ENCODE results near the gene POLG2. TPM values are rescaled to one million over a fixed set of nuclear protein-coding genes. Genes with fewer than 3 reads are reported as not detected.
A peak's percentile ranks its signal among the peaks of the same experiment; 100 is the strongest.

Gene POLG2
- total RNA-seq, 4 donors from 2014 or later = 3.9 to 12.0 (median 8.2) TPM

- Histone ChIP-seq H3K36me3 (peaks cover 24 to 64% (median 38%) of the 10 kb centered on the region in 3 donors), H3K27ac (peak overlapping the region; percentile 99 to 100 (median 100)), H3K9me3 (no peaks in the 10 kb centered on the region), H3K4me1 (peaks cover 28 to 72% (median 53%) of the 10 kb centered on the region in 3 donors), H3K4me3 (peak overlapping the region; percentile 82 to 100 (median 89)), H3K27me3 (no peaks in the 10 kb centered on the region)
- no peak for DNase-seq
- WGBS, 2 donors = 0% methylated on average over 12 to 13 of the region's 13 CpGs
- TF ChIP-seq, protein P1, sequence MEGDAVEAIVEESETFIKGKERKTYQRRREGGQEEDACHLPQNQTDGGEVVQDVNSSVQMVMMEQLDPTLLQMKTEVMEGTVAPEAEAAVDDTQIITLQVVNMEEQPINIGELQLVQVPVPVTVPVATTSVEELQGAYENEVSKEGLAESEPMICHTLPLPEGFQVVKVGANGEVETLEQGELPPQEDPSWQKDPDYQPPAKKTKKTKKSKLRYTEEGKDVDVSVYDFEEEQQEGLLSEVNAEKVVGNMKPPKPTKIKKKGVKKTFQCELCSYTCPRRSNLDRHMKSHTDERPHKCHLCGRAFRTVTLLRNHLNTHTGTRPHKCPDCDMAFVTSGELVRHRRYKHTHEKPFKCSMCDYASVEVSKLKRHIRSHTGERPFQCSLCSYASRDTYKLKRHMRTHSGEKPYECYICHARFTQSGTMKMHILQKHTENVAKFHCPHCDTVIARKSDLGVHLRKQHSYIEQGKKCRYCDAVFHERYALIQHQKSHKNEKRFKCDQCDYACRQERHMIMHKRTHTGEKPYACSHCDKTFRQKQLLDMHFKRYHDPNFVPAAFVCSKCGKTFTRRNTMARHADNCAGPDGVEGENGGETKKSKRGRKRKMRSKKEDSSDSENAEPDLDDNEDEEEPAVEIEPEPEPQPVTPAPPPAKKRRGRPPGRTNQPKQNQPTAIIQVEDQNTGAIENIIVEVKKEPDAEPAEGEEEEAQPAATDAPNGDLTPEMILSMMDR (IDR thresholded peaks at IDR 0.05) = no peak
- TF ChIP-seq POLR2A (IDR thresholded peaks at IDR 0.05) = no peak
- intact Hi-C loops (cut with DNase I) = no loop called here
Measured at GRCh38 chr17:64504769-64505339, 8.0 kb upstream of the POLG2 start.

- H3K4me1 ChIP-seq = peaks cover 28 to 73% (median 50%) of the 10 kb centered on the region in 3 donors
- intact Hi-C loops (cut with DNase I) = no loop called here
- no peak for DNase-seq
Measured at GRCh38 chr17:64503821-64504768, 7.2 kb upstream of the POLG2 start.

GRCh38 chr17:64503341-64503740, 6.5 kb upstream of the POLG2 start:
- no peaks in the 10 kb centered on the region for H3K27me3 ChIP-seq
- H3K27ac ChIP-seq = peak overlapping the region in 3 of 4 donors; percentile 45 to 100 (median 99)
- TF ChIP-seq, protein P1 (IDR thresholded peaks at IDR 0.05) = no peak
- TF ChIP-seq POLR2A (IDR thresholded peaks at IDR 0.05) = no peak
- intact Hi-C loops (cut with DNase I) = no loop called here
- H3K9me3 ChIP-seq = no peaks in the 10 kb centered on the region
- H3K4me3 ChIP-seq = peak overlapping the region in 2 of 4 donors; percentile 93 to 100
- DNase-seq = no peak
- WGBS, 2 donors = 49 to 59% methylated on average over 5 of the region's 5 CpGs
- H3K4me1 ChIP-seq = peaks cover 26 to 73% (median 50%) of the 10 kb centered on the region in 3 donors
- peaks cover 25 to 67% (median 46%) of the 10 kb centered on the region in 3 donors for H3K36me3 ChIP-seq

More at GRCh38 chr17:64503821-64504768, 7.2 kb upstream of the POLG2 start:
- TF ChIP-seq, protein P1 (IDR thresholded peaks at IDR 0.05) = no peak
- TF ChIP-seq POLR2A (IDR thresholded peaks at IDR 0.05) = no peak
- Histone ChIP-seq H3K27me3 (no peaks in the 10 kb centered on the region), H3K9me3 (no peaks in the 10 kb centered on the region), H3K27ac (peak overlapping the region; percentile 99 to 100 (median 100)), H3K4me3 (peak overlapping the region; percentile 82 to 100 (median 89)), H3K36me3 (peaks cover 25 to 64% (median 46%) of the 10 kb centered on the region in 3 donors)
- 12 to 15% methylated on average over 7 of the region's 7 CpGs for WGBS, 2 donors

DNA sequence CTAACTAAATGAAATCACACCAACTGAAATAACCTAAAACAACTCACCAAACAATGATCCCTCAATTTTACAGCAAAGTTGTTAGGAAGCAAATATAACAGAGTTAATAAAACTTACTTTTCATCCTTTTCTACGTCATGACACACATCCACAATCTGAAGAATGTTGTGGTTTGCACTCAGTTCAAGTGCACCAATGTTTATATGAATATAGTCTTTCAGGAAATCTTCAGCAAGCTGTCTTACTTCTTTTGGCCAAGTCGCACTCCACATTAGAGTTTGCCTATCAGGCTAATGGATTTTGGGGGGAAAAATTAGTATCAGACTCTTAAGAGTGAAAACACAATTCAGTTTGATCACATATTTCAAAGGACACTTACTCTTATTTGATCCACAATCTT, 6.0 kb upstream of the POLG2 start:
- H3K4me3 ChIP-seq = peak overlapping the region in 1 of 4 donors; percentile 93
- intact Hi-C loops (cut with DNase I) = no loop called here
- peaks cover 21 to 73% (median 49%) of the 10 kb centered on the region in 3 donors for H3K4me1 ChIP-seq
- H3K36me3 ChIP-seq = peaks cover 25 to 72% (median 46%) of the 10 kb centered on the region in 3 donors
- no peak for DNase-seq
- no peaks in the 10 kb centered on the region for H3K27me3 ChIP-seq
- H3K9me3 ChIP-seq = no peaks in the 10 kb centered on the region
- peak overlapping the region in 3 of 4 donors; percentile 45 to 100 (median 99) for H3K27ac ChIP-seq
- 72 to 76% methylated on average over 2 of the region's 2 CpGs for WGBS, 2 donors
- TF ChIP-seq, protein P1 (IDR thresholded peaks at IDR 0.05) = no peak
- TF ChIP-seq POLR2A (IDR thresholded peaks at IDR 0.05) = no peak
